Purkinje cell (primary cell): ENCODE results near the gene IFIT3. TPM values are rescaled to one million over a fixed set of nuclear protein-coding genes. Genes with fewer than 3 reads are reported as not detected.

ENCODE experiments used
- polyA plus RNA-seq: library from polyadenylated mRNA; unstranded; fragments of >200 nt; fragmentation: Nextera tagmentation; gene quantifications from 2 replicates; pipeline ENCODE4 v1.2.1, GENCODE V29; 2014

The IFIT3 gene, protein sequence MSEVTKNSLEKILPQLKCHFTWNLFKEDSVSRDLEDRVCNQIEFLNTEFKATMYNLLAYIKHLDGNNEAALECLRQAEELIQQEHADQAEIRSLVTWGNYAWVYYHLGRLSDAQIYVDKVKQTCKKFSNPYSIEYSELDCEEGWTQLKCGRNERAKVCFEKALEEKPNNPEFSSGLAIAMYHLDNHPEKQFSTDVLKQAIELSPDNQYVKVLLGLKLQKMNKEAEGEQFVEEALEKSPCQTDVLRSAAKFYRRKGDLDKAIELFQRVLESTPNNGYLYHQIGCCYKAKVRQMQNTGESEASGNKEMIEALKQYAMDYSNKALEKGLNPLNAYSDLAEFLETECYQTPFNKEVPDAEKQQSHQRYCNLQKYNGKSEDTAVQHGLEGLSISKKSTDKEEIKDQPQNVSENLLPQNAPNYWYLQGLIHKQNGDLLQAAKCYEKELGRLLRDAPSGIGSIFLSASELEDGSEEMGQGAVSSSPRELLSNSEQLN
- 10.5 and 16.0 TPM in 2 replicates for polyA plus RNA-seq

DNA sequence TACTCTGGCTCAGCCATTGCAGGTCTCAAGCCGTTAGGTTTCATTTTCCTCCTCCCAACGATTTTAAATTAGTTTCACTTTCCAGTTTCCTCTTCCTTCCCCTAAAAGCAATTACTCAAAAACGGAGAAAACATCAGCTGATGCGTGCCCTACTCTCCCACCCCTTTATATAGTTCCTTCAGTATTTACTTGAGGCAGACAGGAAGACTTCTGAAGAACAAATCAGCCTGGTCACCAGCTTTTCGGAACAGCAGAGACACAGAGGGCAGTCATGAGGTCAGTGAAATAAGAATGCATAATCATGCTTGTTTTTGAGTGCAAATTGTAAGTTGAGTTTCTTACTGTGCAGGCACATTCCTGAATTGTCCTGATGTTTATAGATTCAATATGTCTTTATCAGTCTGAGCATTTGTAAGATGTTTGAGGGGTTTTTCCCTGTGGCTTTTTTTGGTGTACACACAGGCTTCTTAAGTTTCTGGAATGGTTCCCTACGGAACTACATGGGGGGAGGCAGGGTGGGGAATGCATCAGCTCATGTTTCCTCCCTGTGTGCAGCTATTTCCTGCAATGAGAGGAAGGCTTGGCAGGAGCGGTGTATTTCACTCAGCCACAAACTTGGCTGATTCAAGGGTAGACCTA, at the start of gene IFIT3:
IFIT3 (plus strand) TSS at position 195 of the 639 bp plus-strand sequence; CDS start at position 272, 77 bp downstream.

DNA sequence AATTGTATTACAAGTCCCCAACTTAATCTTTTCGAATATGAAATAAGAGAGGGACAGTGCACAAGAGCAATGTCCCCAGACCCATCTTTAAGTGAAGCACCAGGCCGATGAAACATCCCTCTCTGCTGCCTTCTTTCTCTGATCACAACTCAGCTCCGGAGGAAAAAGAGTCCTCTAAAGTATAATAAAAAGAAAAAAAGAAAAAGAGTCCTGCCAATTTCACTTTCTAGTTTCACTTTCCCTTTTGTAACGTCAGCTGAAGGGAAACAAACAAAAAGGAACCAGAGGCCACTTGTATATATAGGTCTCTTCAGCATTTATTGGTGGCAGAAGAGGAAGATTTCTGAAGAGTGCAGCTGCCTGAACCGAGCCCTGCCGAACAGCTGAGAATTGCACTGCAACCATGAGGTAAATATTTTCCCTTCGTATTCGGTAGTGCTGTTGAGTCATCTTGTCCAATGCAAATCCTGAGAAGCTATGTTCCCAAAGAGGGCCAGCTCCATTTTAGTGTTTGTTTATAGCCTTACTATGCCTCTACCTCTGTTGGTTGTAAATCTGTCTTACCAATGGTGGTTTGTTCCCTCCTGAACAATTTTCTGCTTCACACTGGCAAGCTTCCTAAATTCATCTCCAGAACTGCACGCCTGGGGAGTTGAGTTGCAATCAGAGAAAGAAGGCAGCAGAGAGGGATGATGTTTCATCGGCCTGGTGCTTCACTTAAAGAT, 25.9 kb upstream of the IFIT3 start, which contains the start of gene IFIT2:
IFIT2 (plus strand) TSS at position 326 of the 725 bp plus-strand sequence; CDS start at position 404, 78 bp downstream.

DNA sequence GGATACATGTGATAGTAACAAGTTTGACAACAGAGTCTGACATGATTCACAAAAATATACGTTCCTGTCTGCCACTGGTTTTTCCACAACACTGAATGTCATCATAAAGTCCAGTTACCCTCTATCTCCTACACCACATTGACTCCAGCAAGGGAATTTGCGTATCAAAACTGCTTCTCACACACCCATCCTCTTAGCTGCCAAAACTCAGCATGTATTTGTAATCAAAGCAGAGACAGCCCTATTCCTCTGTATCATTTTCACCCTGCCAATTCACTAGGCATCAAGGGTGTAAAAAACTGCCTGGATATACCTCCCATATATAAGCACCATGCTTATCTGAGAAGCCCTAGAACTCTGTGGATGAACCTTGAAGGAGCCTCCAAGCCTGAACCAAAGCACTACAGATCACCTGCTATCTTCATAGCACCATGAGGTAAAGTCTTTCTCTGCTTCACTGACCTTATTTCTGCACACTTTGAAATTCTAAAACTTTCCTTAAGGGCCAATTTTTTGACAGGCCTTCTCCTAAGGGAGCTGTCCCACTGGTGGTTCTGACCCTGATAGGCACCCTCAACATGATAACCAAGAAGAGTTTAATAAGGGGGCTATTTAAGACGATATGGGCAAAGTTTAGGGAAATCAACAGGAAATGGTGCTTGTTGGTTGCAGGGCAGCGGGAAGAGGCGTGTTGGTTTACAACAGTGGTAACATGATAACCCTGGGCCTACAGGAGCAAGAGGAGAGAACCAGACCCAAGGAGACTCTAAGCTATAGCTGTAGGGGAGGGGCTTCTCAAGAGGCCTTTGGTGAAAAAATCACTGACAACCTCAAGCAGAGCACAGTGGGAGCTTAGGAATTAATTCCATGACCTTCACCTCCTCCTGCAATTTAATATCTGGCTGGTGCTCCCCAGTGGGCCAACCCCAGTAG, 50.2 kb downstream of the IFIT3 start, which contains the start of gene IFIT1B:
IFIT1B (plus strand) TSS at position 352 of the 933 bp plus-strand sequence; CDS start at position 432, 80 bp downstream.

Other genes starting within 250 kb of the IFIT3 start
- not detected in 2 replicates for gene CH25H, start 120.7 kb upstream of the IFIT3 start, polyA plus RNA-seq
- gene LIPA, start 76.2 kb upstream of the IFIT3 start, polyA plus RNA-seq = 33.1 and 50.0 TPM in 2 replicates
- gene IFIT2, start 26.0 kb upstream of the IFIT3 start, polyA plus RNA-seq = 1.8 and 2.9 TPM in 2 replicates
- not detected in 2 replicates for gene IFIT1B, start 50.1 kb downstream of the IFIT3 start, polyA plus RNA-seq
- gene IFIT1, start 64.6 kb downstream of the IFIT3 start, polyA plus RNA-seq = 4.3 and 20.3 TPM in 2 replicates
- gene IFIT5, start 86.6 kb downstream of the IFIT3 start, polyA plus RNA-seq = 5.9 and 11.0 TPM in 2 replicates
- gene SLC16A12, start 207.6 kb downstream of the IFIT3 start, polyA plus RNA-seq = not detected in 2 replicates